M059J (cell line): ENCODE measurements around the gene HS3ST6. TPM values are rescaled to one million over a fixed set of nuclear protein-coding genes. Genes with fewer than 3 reads are reported as not detected.
A peak's percentile ranks its signal among the peaks of the same experiment; 100 is the strongest.
"Not testable (repeated sequence)": the region's sequence is repeated elsewhere in the genome, so short reads cannot be mapped to it uniquely, and the experiment has no call there.

Experiments used
- DNase-seq: peaks from one replicate; pipeline ENCODE4 v3.0.0-alpha.2; 2012; ENCODE audit warnings: low read depth
- total RNA-seq: library from RNA; depleted of rRNA; stranded (reverse); fragments of >200 nt; shearing (Covaris generic); gene quantifications from 2 replicates; pipeline ENCODE4 v1.2.3, GENCODE V29; 2014

HS3ST6 gene
- total RNA-seq, 1 experiment from 2014 or later: not detected

GRCh38 chr16:1926271-1926670 is 8.1 kb upstream of the HS3ST6 start:
- DNase-seq: no peak

- no peak for DNase-seq
These were observed 5.9 kb upstream of the HS3ST6 start for GRCh38 chr16:1924095-1924494.

- peak; percentile 46 for DNase-seq
These were observed 5.3 kb upstream of the HS3ST6 start for GRCh38 chr16:1923299-1924034.

- no peak for DNase-seq
These were observed 4.1 kb upstream of the HS3ST6 start for GRCh38 chr16:1922357-1922756.

- no peak for DNase-seq
These were observed 2.5 kb upstream of the HS3ST6 start for GRCh38 chr16:1920727-1921171.

GRCh38 chr16:1920122-1920521 is 1.9 kb upstream of the HS3ST6 start:
- DNase-seq: not testable (repeated sequence)

GRCh38 chr16:1919327-1919998 is 1.2 kb upstream of the HS3ST6 start:
- DNase-seq: no peak

GRCh38 chr16:1917665-1918350 is 407 bp downstream of the HS3ST6 start:
- no peak for DNase-seq

GRCh38 chr16:1917056-1917664 is 1.1 kb downstream of the HS3ST6 start:
- DNase-seq: no peak

GRCh38 chr16:1916640-1916990 is 1.6 kb downstream of the HS3ST6 start:
- no peak for DNase-seq

GRCh38 chr16:1915732-1916639 is 2.2 kb downstream of the HS3ST6 start:
- no peak for DNase-seq

GRCh38 chr16:1914988-1915387 is 3.2 kb downstream of the HS3ST6 start:
- DNase-seq: no peak

- DNase-seq: no peak
These were observed 4.1 kb downstream of the HS3ST6 start for GRCh38 chr16:1914084-1914608.

GRCh38 chr16:1913327-1914083 is 4.7 kb downstream of the HS3ST6 start:
- no peak for DNase-seq

GRCh38 chr16:1912215-1912543 is 6.0 kb downstream of the HS3ST6 start:
- no peak for DNase-seq

GRCh38 chr16:1911467-1912214 is 6.6 kb downstream of the HS3ST6 start:
- no peak for DNase-seq

GRCh38 chr16:1909561-1910231 is 8.5 kb downstream of the HS3ST6 start:
- DNase-seq: no peak

- no peak for DNase-seq
These were observed 9.2 kb downstream of the HS3ST6 start for GRCh38 chr16:1908983-1909382.

- no peak for DNase-seq
These were observed 10.0 kb downstream of the HS3ST6 start for GRCh38 chr16:1908184-1908583.
